Measurements from ENCODE around the gene CIB4. TPM values are rescaled to one million over a fixed set of nuclear protein-coding genes. Genes with fewer than 3 reads are reported as not detected.

CIB4 gene
- total RNA-seq, 4 donors from 2014 or later = 0.45 to 0.94 TPM; not detected in 2

- no peak for TF ChIP-seq CTCF (IDR thresholded peaks at IDR 0.05)
- TF ChIP-seq POLR2A (IDR thresholded peaks at IDR 0.05) = no peak
Observed at GRCh38 chr2:26633993-26634595, 7.1 kb downstream of the CIB4 start.

GRCh38 chr2:26633351-26633945 lies 7.7 kb downstream of the CIB4 start:
- Histone ChIP-seq H3K27me3 (no peaks in the 10 kb centered on the region), H3K4me1 (peaks cover 31 to 69% of the 10 kb centered on the region in 2 donors), H3K36me3 (no peaks in the 10 kb centered on the region), H3K4me3 (replicated peaks in 1 of 3) (no peak overlapping the region), H3K9me3 (no peaks in the 10 kb centered on the region), H3K27ac (peak overlapping the region in 2 of 3 donors; percentile 15 to 93)
- WGBS, 2 donors = 86 to 90% methylated on average over 11 to 13 of the region's 13 CpGs
- intact Hi-C loops (cut with DNase I) = no loop called here
- no peak for DNase-seq
- TF ChIP-seq CTCF (IDR thresholded peaks at IDR 0.05) (no peak), POLR2A (IDR thresholded peaks at IDR 0.05) (no peak)

More at GRCh38 chr2:26633993-26634595, 7.1 kb downstream of the CIB4 start:
- DNase-seq = no peak
- Histone ChIP-seq H3K27me3 (no peaks in the 10 kb centered on the region), H3K27ac (peak overlapping the region in 2 of 3 donors; percentile 15 to 46), H3K36me3 (no peaks in the 10 kb centered on the region), H3K9me3 (no peaks in the 10 kb centered on the region), H3K4me1 (peaks cover 36 to 74% of the 10 kb centered on the region in 2 donors), H3K4me3 (replicated peaks in 1 of 3) (no peak overlapping the region)
- WGBS, 2 donors = 77 to 79% methylated on average over 7 of the region's 7 CpGs
- intact Hi-C loops (cut with DNase I) = no loop called here

GRCh38 chr2:26632624-26633185 lies 8.5 kb downstream of the CIB4 start:
- no peaks in the 10 kb centered on the region for H3K36me3 ChIP-seq
- no peaks in the 10 kb centered on the region for H3K9me3 ChIP-seq
- no peak overlapping the region for H3K4me3 ChIP-seq (replicated peaks in 1 of 3)
- WGBS, 2 donors = 62 to 66% methylated on average over 14 of the region's 14 CpGs
- H3K27ac ChIP-seq = peak overlapping the region in 2 of 3 donors; percentile 91 to 93
- peak; percentile 36 to 53 for DNase-seq
- intact Hi-C loops (cut with DNase I) = no loop called here
- peaks cover 23 to 61% of the 10 kb centered on the region in 2 donors for H3K4me1 ChIP-seq
- no peak for TF ChIP-seq POLR2A (IDR thresholded peaks at IDR 0.05)
- H3K27me3 ChIP-seq = no peaks in the 10 kb centered on the region

GRCh38 chr2:26631401-26632170 lies 9.6 kb downstream of the CIB4 start:
- Histone ChIP-seq H3K9me3 (no peaks in the 10 kb centered on the region), H3K4me1 (peaks cover 19 to 51% of the 10 kb centered on the region in 2 donors), H3K27ac (peak overlapping the region; percentile 90 to 93 (median 91)), H3K36me3 (no peaks in the 10 kb centered on the region), H3K4me3 (replicated peaks in 1 of 3) (no peak overlapping the region), H3K27me3 (no peaks in the 10 kb centered on the region)
- peak; percentile 84 to 87 for DNase-seq
- 44 to 61% methylated on average over 13 of the region's 13 CpGs for WGBS, 2 donors
- TF ChIP-seq POLR2A (IDR thresholded peaks at IDR 0.05) (peak in 1 of 2 donors; percentile 70), CTCF (IDR thresholded peaks at IDR 0.05) (no peak)
- intact Hi-C loops (cut with DNase I) = no loop called here

GRCh38 chr2:26630669-26631360 lies 10.4 kb downstream of the CIB4 start:
- intact Hi-C loops (cut with DNase I) = no loop called here
- WGBS, 2 donors = 82% methylated on average over 10 of the region's 10 CpGs
- peak; percentile 34 to 41 for DNase-seq
- Histone ChIP-seq H3K27ac (peak overlapping the region; percentile 90 to 93 (median 91)), H3K4me3 (replicated peaks in 1 of 3) (no peak overlapping the region), H3K36me3 (no peaks in the 10 kb centered on the region), H3K4me1 (peaks cover 19 to 48% of the 10 kb centered on the region in 2 donors), H3K9me3 (no peaks in the 10 kb centered on the region), H3K27me3 (no peaks in the 10 kb centered on the region)
- TF ChIP-seq POLR2A (IDR thresholded peaks at IDR 0.05) (no peak), CTCF (IDR thresholded peaks at IDR 0.05) (no peak)
